Naive B cell (primary cell): ENCODE results near the gene UST. TPM values are rescaled to one million over a fixed set of nuclear protein-coding genes. Genes with fewer than 3 reads are reported as not detected.

Experiments used
- ATAC-seq, 2 donors: fragments of 150-1000 bp; cut with Tn5 transposase; 2 replicates each; pipeline ENCODE4 v1.10.0; 2021; ENCODE audit warnings: low read depth in 2 of 2, mild to moderate bottlenecking in 2 of 2, moderate library complexity in 2 of 2
- DNase-seq: peaks from one replicate; pipeline ENCODE4 v3.0.0; 2022
- H3K27ac Mint-ChIP-seq, 6 donors: one replicate each; pipeline ENCODE4 v1.8.0; 2020 to 2022; ENCODE audit warnings: mild to moderate bottlenecking in 6 of 6, mixed read lengths in 6 of 6, moderate library complexity in 5 of 6, inconsistent platforms in 2 of 6
- H3K27me3 Mint-ChIP-seq, 3 donors: one replicate each; pipeline ENCODE4 v1.8.0; 2021 to 2022; ENCODE audit warnings: mixed read lengths in 3 of 3, mild to moderate bottlenecking in 1 of 3
- H3K36me3 Mint-ChIP-seq, 2 donors: one replicate each; pipeline ENCODE4 v1.8.0; 2020 to 2022; ENCODE audit warnings: mixed read lengths in 2 of 2, inconsistent platforms in 1 of 2, mild to moderate bottlenecking in 1 of 2
- H3K4me1 Mint-ChIP-seq, 3 donors: one replicate each; pipeline ENCODE4 v1.8.0; 2020 to 2022; ENCODE audit warnings: mixed read lengths in 3 of 3, inconsistent platforms in 1 of 3, mild to moderate bottlenecking in 1 of 3, moderate library complexity in 1 of 3
- H3K4me3 Mint-ChIP-seq, 8 donors: one replicate each; pipeline ENCODE4 v1.8.0; 2020 to 2022; ENCODE audit warnings: mild to moderate bottlenecking in 8 of 8, mixed read lengths in 8 of 8, moderate library complexity in 8 of 8, inconsistent platforms in 2 of 8
- H3K9me3 Mint-ChIP-seq, 7 donors: one replicate each; pipeline ENCODE4 v1.8.0; 2020 to 2022; ENCODE audit warnings: mixed read lengths in 7 of 7, mild to moderate bottlenecking in 5 of 7, inconsistent platforms in 2 of 7, moderate library complexity in 1 of 7
- polyA plus RNA-seq, 6 donors: library from polyadenylated mRNA; unstranded; fragments of 300-500 nt; fragmentation: Illumina TruSeq; gene quantifications; one replicate each; pipeline ENCODE4 v1.2.3, GENCODE V29; 2021; ENCODE audit warnings: low read depth in 6 of 6

UST gene
- polyA plus RNA-seq, 6 donors from 2014 or later, result 2.8 to 7.2 (median 5.2) TPM

DNA sequence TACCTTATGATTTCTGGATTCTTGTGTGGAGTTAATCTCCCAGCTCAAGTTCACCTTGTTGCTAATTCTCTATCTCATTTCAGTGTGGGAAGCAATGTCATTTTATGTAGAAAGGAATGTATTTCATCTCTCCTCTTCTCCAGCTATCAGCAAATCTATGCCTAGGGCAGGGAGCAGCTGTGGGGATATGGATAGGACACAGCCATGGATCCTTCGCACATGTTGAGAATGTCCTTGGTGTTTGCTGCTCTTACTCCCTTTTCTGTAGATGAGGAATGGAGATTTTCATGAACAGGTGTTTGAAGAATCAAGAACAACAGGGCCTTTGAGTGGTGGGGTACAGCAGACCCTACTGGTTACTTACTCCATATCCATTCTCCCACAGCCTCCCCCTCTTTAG is 182.0 kb downstream of the UST start:
- peaks cover 12 to 26% (median 26%) of the 10 kb centered on the region in 3 donors for H3K4me1 Mint-ChIP-seq
- peak overlapping the region in 3 of 6 donors; percentile 8 to 77 (median 48) for H3K27ac Mint-ChIP-seq
- H3K36me3 Mint-ChIP-seq, result no peaks in the 10 kb centered on the region
- H3K9me3 Mint-ChIP-seq, result no peaks in the 10 kb centered on the region
- no peak overlapping the region for H3K4me3 Mint-ChIP-seq
- ATAC-seq (no peak), DNase-seq (no peak)
- H3K27me3 Mint-ChIP-seq, result no peaks in the 10 kb centered on the region

DNA sequence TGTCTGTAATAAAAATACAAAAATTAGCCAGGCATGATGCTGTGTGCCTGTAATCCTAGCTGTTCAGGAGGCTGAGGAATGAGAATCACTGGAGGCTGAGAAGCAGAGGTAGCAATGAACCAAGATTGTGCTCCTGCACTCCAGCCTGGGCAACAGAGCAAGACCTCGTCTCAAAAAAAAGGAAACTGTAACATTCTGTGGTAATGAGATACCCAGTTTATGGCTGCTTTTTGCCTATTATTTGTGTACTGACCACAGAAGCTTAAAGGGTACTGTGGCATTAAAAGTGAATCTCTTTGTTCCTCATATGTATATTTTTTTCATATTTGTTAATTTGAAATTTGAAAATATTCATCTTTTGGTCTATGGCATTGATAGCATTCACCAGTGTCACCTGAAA is 185.4 kb downstream of the UST start:
- H3K4me3 Mint-ChIP-seq, result no peak overlapping the region
- H3K27me3 Mint-ChIP-seq, result no peaks in the 10 kb centered on the region

GRCh38 chr6:148932731-148933130 is 185.9 kb downstream of the UST start:
- no peak for ATAC-seq
- peak overlapping the region in 1 of 6 donors; percentile 23 for H3K27ac Mint-ChIP-seq
- no peaks in the 10 kb centered on the region for H3K36me3 Mint-ChIP-seq
- no peaks in the 10 kb centered on the region for H3K27me3 Mint-ChIP-seq
- peaks cover 24 to 41% (median 37%) of the 10 kb centered on the region in 3 donors for H3K4me1 Mint-ChIP-seq
- H3K9me3 Mint-ChIP-seq, result no peaks in the 10 kb centered on the region
- DNase-seq, result no peak
- H3K4me3 Mint-ChIP-seq, result no peak overlapping the region

More for the DNA sequence above, 185.4 kb downstream of the UST start:
- Mint-ChIP-seq H3K36me3 (no peaks in the 10 kb centered on the region), H3K27ac (peak overlapping the region in 1 of 6 donors; percentile 82), H3K4me1 (peaks cover 24 to 41% (median 37%) of the 10 kb centered on the region in 3 donors), H3K9me3 (no peaks in the 10 kb centered on the region)
- DNase-seq, result no peak
- ATAC-seq, result peak in 1 of 2 donors; percentile 47

- Mint-ChIP-seq H3K27me3 (no peaks in the 10 kb centered on the region), H3K4me1 (peaks cover 24 to 37% (median 36%) of the 10 kb centered on the region in 3 donors), H3K9me3 (no peaks in the 10 kb centered on the region), H3K36me3 (no peaks in the 10 kb centered on the region), H3K27ac (peak overlapping the region in 4 of 6 donors; percentile 4 to 80 (median 18)), H3K4me3 (no peak overlapping the region)
- ATAC-seq, result peak in 1 of 2 donors; percentile 35
- DNase-seq, result no peak
Measured at GRCh38 chr6:148934539-148934938, 187.7 kb downstream of the UST start.

DNA sequence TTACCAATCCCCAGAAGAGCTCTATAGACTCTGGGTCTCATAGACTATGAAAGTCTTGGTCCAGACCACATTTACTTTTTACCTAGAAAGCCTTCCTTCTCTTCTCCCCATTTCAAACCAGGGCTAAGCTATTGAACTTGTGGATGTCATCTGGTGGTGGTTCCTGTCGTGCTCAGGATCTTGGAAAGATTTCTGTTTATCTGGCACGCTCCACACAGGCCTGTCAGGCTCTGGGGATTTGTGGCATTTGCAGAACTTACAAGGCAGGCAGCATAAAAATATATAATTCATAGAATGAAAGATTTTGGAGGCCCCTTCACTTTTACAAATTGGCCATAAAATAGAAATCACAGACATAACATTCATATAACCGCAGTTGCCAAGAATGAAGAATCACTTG is 188.1 kb downstream of the UST start:
- no peaks in the 10 kb centered on the region for H3K27me3 Mint-ChIP-seq
- no peaks in the 10 kb centered on the region for H3K9me3 Mint-ChIP-seq
- H3K4me3 Mint-ChIP-seq, result no peak overlapping the region
- peak overlapping the region in 3 of 6 donors; percentile 17 to 80 (median 70) for H3K27ac Mint-ChIP-seq
- H3K4me1 Mint-ChIP-seq, result peaks cover 24 to 37% (median 36%) of the 10 kb centered on the region in 3 donors
- no peaks in the 10 kb centered on the region for H3K36me3 Mint-ChIP-seq
- no peak for DNase-seq
- ATAC-seq, result no peak

- Mint-ChIP-seq H3K9me3 (no peaks in the 10 kb centered on the region), H3K4me1 (peaks cover 24 to 32% (median 27%) of the 10 kb centered on the region in 3 donors), H3K27me3 (no peaks in the 10 kb centered on the region), H3K27ac (peak overlapping the region in 3 of 6 donors; percentile 56 to 73 (median 59)), H3K4me3 (no peak overlapping the region), H3K36me3 (no peaks in the 10 kb centered on the region)
- no peak for ATAC-seq
- DNase-seq, result no peak
Measured at GRCh38 chr6:148935705-148936435, 189.0 kb downstream of the UST start.

DNA sequence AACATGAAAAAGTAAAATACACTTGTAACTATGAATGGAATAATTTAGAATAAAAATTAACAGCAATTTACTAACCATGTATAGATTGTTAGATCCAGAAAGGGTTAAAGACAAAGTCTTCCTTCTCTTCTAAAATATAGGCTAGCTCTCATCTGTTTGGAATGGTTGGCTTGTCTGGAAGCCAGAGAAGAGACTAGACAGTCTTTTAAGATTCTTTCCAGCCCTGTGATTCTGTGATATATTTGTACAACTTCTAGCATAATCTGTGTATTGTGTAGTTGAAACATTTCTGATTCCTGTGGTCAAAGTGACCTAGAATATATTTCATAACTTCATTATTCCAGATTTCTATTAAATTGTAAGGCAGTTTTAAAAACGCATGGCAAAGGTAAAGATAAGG is 196.6 kb downstream of the UST start:
- no peaks in the 10 kb centered on the region for H3K9me3 Mint-ChIP-seq
- H3K4me1 Mint-ChIP-seq, result peaks cover 2 to 10% (median 8%) of the 10 kb centered on the region in 3 donors
- ATAC-seq (no peak), DNase-seq (no peak)
- no peaks in the 10 kb centered on the region for H3K27me3 Mint-ChIP-seq
- H3K27ac Mint-ChIP-seq, result no peak overlapping the region
- H3K4me3 Mint-ChIP-seq, result no peak overlapping the region
- peaks cover 0 to 9% of the 10 kb centered on the region in 2 donors for H3K36me3 Mint-ChIP-seq

- no peaks in the 10 kb centered on the region for H3K27me3 Mint-ChIP-seq
- peaks cover 2 to 10% (median 8%) of the 10 kb centered on the region in 3 donors for H3K4me1 Mint-ChIP-seq
- H3K4me3 Mint-ChIP-seq, result no peak overlapping the region
- no peaks in the 10 kb centered on the region for H3K9me3 Mint-ChIP-seq
- DNase-seq (no peak), ATAC-seq (no peak)
- no peak overlapping the region for H3K27ac Mint-ChIP-seq
- peaks cover 0 to 9% of the 10 kb centered on the region in 2 donors for H3K36me3 Mint-ChIP-seq
Measured at GRCh38 chr6:148944608-148945007, 197.8 kb downstream of the UST start.

DNA sequence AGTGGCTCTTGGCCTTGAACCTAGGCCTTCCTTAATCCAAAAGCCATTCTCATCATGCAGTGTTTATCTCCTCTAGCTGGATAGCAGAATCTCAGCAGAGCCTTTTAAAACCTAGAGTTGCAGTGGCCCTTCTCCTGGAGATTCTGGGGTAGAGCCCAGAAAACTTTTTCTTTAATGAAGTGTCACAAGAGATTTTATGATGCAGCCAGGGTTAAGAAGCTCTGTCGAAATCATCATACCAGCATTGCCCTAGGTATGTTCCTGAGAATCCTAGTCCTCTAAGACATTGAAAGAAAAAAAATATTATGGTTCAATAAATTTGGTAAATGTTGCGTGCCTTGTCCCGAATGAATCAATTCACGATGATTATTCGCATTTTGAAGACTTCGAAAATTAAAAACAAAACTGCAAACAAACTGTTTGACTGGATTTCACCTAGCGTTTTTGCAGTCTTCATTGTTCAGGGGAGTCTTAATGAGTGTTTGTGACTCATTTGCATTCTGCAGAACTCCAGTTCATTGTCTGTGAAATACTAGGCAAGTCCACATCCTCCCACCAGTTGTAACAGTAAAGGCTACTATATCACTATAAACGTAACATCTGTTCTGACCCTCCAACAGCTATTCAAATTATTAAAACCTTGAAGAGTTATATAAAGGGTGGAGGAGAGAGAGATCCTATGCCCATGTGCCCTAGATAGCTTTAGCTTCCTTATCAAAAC is 198.6 kb downstream of the UST start:
- Mint-ChIP-seq H3K27me3 (no peaks in the 10 kb centered on the region), H3K36me3 (peaks cover 3 to 11% of the 10 kb centered on the region in 2 donors), H3K4me3 (no peak overlapping the region), H3K9me3 (no peaks in the 10 kb centered on the region), H3K4me1 (peaks cover 5 to 10% (median 9%) of the 10 kb centered on the region in 3 donors), H3K27ac (no peak overlapping the region)
- no peak for ATAC-seq
- DNase-seq, result no peak

DNA sequence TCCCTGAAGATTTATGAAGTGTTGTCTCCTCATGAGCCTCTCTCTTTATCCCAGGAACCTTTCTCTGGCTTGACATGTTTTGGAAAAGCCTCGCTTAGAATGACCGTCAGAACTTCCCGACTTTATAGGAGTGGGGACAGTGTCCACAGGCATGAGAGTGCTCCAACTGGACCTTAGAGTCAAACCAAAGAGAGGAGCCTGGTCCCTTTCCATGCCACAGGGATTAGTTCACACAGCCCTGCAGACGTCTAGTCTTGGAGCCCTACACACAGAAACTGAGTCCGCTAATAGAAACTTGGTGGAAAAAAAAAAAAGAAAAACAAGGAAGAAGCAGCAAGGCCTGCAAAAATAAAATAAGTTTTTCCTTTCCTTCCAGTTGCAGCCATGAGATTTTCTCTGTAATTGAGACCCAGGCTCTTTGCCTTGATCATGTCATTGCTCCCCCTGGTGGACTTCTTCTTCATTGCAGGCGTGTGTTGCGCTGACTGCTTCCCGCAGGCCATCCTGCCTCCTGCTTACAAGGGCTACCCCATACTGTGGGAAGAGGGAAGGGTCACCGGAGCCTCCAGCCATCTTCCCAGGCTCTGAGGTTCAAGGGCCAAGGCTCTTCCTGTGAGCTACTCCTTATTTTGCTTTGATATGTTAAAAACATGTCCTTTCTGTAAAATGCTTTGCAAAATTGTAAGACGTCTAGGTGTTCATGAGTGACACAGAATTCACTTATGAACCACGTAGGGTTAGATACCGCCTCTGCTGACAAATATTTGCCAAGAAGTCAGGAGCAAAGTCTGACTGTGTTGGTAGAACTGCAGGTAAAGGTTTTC is 201.0 kb downstream of the UST start:
- H3K36me3 Mint-ChIP-seq, result peaks cover 5 to 6% of the 10 kb centered on the region in 2 donors
- H3K4me3 Mint-ChIP-seq, result no peak overlapping the region
- no peak overlapping the region for H3K27ac Mint-ChIP-seq
- H3K4me1 Mint-ChIP-seq, result peaks cover 8 to 12% (median 10%) of the 10 kb centered on the region in 3 donors
- H3K27me3 Mint-ChIP-seq, result no peaks in the 10 kb centered on the region
- no peaks in the 10 kb centered on the region for H3K9me3 Mint-ChIP-seq
- DNase-seq (peak; percentile 73), ATAC-seq (peak; percentile 77 to 84)

- peaks cover 7 to 12% (median 8%) of the 10 kb centered on the region in 3 donors for H3K4me1 Mint-ChIP-seq
- no peak for DNase-seq
- H3K4me3 Mint-ChIP-seq, result no peak overlapping the region
- no peaks in the 10 kb centered on the region for H3K27me3 Mint-ChIP-seq
- peaks cover 18 to 25% of the 10 kb centered on the region in 2 donors for H3K36me3 Mint-ChIP-seq
- H3K27ac Mint-ChIP-seq, result no peak overlapping the region
- peaks cover 0 to 11% (median 0%) of the 10 kb centered on the region in 7 donors for H3K9me3 Mint-ChIP-seq
- no peak for ATAC-seq
Measured at GRCh38 chr6:148951662-148952061, 204.8 kb downstream of the UST start.

DNA sequence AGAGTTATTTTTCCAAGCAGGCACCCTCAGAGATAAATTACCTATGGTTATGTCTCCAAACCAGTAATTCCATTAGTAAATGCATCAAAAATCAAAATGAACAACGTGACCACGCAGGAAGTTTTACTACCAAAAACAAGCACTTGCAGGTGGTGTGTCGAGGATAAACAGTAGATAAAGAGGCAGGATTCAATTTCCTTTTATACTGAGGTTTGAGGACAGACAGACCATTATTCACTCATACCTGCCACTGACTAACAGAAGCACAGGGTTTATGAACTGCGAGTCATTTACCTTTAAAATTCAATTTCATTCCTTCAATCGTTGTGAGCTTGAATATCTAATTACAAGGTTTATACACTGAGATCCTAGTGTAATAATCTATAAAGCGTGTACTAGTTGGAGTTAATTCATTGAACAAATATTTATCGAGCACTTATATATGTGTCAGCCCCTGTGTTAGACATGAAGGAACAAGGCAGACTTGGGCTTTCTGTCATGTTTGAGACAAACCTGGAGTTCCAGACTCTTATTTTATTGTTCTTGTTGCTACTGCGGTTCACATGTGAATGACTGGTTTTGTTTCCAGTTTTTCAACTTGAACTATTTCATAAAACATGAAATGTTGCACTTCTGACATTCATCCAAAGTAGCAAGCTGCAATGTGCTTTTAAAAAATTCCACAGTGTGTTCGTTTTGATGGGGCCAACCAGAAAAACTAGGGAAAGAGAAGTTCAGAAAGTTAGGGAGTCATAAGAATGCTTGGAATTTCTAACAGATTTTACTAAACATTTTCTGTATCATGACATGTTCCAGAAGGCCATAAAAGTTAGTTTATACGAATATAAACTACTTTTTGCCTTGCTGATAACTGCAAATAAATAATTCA is 205.6 kb downstream of the UST start:
- Mint-ChIP-seq H3K27me3 (no peaks in the 10 kb centered on the region), H3K4me1 (peaks cover 7 to 12% (median 8%) of the 10 kb centered on the region in 3 donors), H3K9me3 (peaks cover 0 to 11% (median 0%) of the 10 kb centered on the region in 7 donors), H3K4me3 (no peak overlapping the region), H3K36me3 (peaks cover 21 to 28% of the 10 kb centered on the region in 2 donors), H3K27ac (no peak overlapping the region)
- ATAC-seq, result no peak
- no peak for DNase-seq
